ENCODE results near the gene ZNF358. TPM values are rescaled to one million over a fixed set of nuclear protein-coding genes. Genes with fewer than 3 reads are reported as not detected.

The ZNF358 gene
- total and polyA plus RNA-seq, 11 donors, result 49.3 to 159 (median 74.4) TPM

DNA sequence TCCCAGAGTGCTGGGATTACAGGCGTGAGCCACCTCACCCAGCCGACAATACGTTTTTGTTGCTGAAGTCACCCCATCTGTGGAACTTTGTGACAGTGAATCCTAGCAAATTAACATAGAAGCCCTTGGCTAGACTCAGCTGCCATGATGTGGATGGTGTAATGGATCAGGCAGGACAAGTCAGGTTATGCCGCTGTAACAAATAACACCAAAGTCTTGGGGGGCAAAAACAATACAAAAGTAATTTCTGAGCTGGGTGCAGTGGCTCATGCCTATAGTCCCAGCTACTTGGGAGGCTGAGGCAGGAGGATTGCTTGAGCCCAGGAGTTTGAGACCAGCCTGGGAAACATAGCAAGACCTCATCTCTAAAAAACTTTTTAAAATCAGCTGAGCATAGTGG lies 49.0 kb downstream of the ZNF358 start:
- ATAC-seq (no peak), DNase-seq (no peak)
- TF ChIP-seq, protein P1, sequence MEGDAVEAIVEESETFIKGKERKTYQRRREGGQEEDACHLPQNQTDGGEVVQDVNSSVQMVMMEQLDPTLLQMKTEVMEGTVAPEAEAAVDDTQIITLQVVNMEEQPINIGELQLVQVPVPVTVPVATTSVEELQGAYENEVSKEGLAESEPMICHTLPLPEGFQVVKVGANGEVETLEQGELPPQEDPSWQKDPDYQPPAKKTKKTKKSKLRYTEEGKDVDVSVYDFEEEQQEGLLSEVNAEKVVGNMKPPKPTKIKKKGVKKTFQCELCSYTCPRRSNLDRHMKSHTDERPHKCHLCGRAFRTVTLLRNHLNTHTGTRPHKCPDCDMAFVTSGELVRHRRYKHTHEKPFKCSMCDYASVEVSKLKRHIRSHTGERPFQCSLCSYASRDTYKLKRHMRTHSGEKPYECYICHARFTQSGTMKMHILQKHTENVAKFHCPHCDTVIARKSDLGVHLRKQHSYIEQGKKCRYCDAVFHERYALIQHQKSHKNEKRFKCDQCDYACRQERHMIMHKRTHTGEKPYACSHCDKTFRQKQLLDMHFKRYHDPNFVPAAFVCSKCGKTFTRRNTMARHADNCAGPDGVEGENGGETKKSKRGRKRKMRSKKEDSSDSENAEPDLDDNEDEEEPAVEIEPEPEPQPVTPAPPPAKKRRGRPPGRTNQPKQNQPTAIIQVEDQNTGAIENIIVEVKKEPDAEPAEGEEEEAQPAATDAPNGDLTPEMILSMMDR (IDR thresholded peaks at IDR 0.05), result no peak
- TF ChIP-seq POLR2A (IDR thresholded peaks at IDR 0.05), result no peak
- no peaks in the 10 kb centered on the region for H3K27me3 ChIP-seq
- H3K4me1 ChIP-seq, result no peaks in the 10 kb centered on the region
- no peak overlapping the region for H3K4me3 ChIP-seq
- 93 to 98% (median 96%) methylated on average over 4 of the region's 4 CpGs for WGBS, 4 donors
- intact Hi-C loops (cut with DNase I), result loop anchor here in 9 of 10 donors (5.0 to 10.0 kb wide), 6 partner anchors 100 to 240 kb away; partner anchors contain the start of genes TRAPPC5 (in 4 of the 9), MCEMP1 (in 2 of the 9) and RETN (in 1 of the 9)
- peaks cover 0 to 5% (median 0%) of the 10 kb centered on the region in 12 donors for H3K9me3 ChIP-seq
- H3K27ac ChIP-seq, result no peak overlapping the region
- peaks cover 0 to 25% (median 13%) of the 10 kb centered on the region in 9 donors for H3K36me3 ChIP-seq

DNA sequence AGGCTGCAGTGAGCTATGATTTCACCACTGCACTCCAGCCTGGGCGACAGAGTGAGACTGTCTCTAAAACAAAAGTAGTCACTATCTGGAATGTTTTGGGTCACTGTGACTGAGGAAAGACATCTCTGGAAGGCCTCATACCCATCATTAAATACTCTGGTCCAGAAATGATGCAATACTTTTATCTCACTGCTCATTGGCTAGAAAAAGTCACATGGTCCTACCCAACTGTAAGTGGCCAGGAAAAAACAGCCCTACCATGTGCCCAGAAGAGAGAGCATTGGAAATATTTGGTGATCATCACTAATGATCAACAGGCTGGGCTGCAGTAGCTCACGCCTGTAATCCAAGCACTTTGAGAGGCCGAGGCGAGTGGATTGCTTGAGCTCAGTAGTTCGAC lies 49.4 kb downstream of the ZNF358 start:
- H3K4me3 ChIP-seq, result no peak overlapping the region
- no peaks in the 10 kb centered on the region for H3K27me3 ChIP-seq
- no peak for TF ChIP-seq POLR2A (IDR thresholded peaks at IDR 0.05)
- TF ChIP-seq, protein P1 (IDR thresholded peaks at IDR 0.05), result no peak
- H3K9me3 ChIP-seq, result peaks cover 0 to 2% (median 0%) of the 10 kb centered on the region in 12 donors
- DNase-seq (no peak), ATAC-seq (no peak)
- peaks cover 0 to 21% (median 9%) of the 10 kb centered on the region in 9 donors for H3K36me3 ChIP-seq
- no peak overlapping the region for H3K27ac ChIP-seq
- 71 to 95% (median 91%) methylated on average over 5 of the region's 5 CpGs for WGBS, 4 donors
- H3K4me1 ChIP-seq, result no peaks in the 10 kb centered on the region
- intact Hi-C loops (cut with DNase I), result loop anchor here in 9 of 10 donors (5.0 to 10.0 kb wide), 6 partner anchors 99 to 239 kb away; partner anchors contain the start of genes TRAPPC5 (in 4 of the 9), MCEMP1 (in 2 of the 9) and RETN (in 1 of the 9)

Other genes starting within 250 kb of the ZNF358 start
- gene INSR, start 221.7 kb upstream of the ZNF358 start, total RNA-seq, result 100 to 1,000 TPM in 5 of 9 donors, 10 to 100 TPM in 4; 73.7 to 221 (median 103) TPM
- 10 to 100 TPM; 28.7 to 40.5 TPM for gene INSR, start 221.7 kb upstream of the ZNF358 start, polyA plus RNA-seq
- 10 to 100 TPM in 3 of 9 donors, 1 to 10 TPM in 6; 6.5 to 15.1 (median 9.1) TPM for gene ARHGEF18, start 167.2 kb upstream of the ZNF358 start, total RNA-seq
- 10 to 100 TPM in 1 of 2 donors, 1 to 10 TPM in 1; 4.1 to 13.3 TPM for gene ARHGEF18, start 167.2 kb upstream of the ZNF358 start, polyA plus RNA-seq
- gene PEX11G, start 27.1 kb upstream of the ZNF358 start, total RNA-seq, result 1 to 10 TPM in 8 of 9 donors, under 1 TPM in 1; 0.93 to 2.9 (median 1.5) TPM
- gene PEX11G, start 27.1 kb upstream of the ZNF358 start, polyA plus RNA-seq, result 1 to 10 TPM in 1 of 2 donors, under 1 TPM in 1; 0.55 to 3.4 TPM
- 10 to 100 TPM; 12.1 to 49.7 (median 14.9) TPM for gene MCOLN1, start 6.5 kb downstream of the ZNF358 start, total RNA-seq
- gene MCOLN1, start 6.5 kb downstream of the ZNF358 start, polyA plus RNA-seq, result 10 to 100 TPM; 24.6 to 25.2 TPM
- 100 to 1,000 TPM in 1 of 9 donors, 10 to 100 TPM in 8; 41.4 to 105 (median 49.9) TPM for gene PNPLA6, start 19.6 kb downstream of the ZNF358 start, total RNA-seq
- gene PNPLA6, start 19.6 kb downstream of the ZNF358 start, polyA plus RNA-seq, result 10 to 100 TPM; 35.6 to 51.1 TPM
- gene CAMSAP3, start 79.8 kb downstream of the ZNF358 start, total RNA-seq, result 1 to 10 TPM in 3 of 9 donors, under 1 TPM in 6; 0.25 to 3.7 (median 0.83) TPM
- gene CAMSAP3, start 79.8 kb downstream of the ZNF358 start, polyA plus RNA-seq, result under 1 TPM; 0.04 to 0.34 TPM
- 10 to 100 TPM; 16.3 to 36.2 (median 23.6) TPM for gene XAB2, start 113.4 kb downstream of the ZNF358 start, total RNA-seq
- 10 to 100 TPM; 19.9 to 25.0 TPM for gene XAB2, start 113.4 kb downstream of the ZNF358 start, polyA plus RNA-seq
- gene PET100, start 113.7 kb downstream of the ZNF358 start, total RNA-seq, result 100 to 1,000 TPM in 7 of 9 donors, 10 to 100 TPM in 2; 22.3 to 185 (median 136) TPM
- gene PET100, start 113.7 kb downstream of the ZNF358 start, polyA plus RNA-seq, result 100 to 1,000 TPM in 1 of 2 donors, 10 to 100 TPM in 1; 55.4 to 405 TPM
- gene PCP2, start 117.6 kb downstream of the ZNF358 start, total RNA-seq, result 1 to 10 TPM in 7 of 9 donors, under 1 TPM in 2; 0.54 to 3.0 (median 1.3) TPM
- under 1 TPM; 0.62 to 0.65 TPM for gene PCP2, start 117.6 kb downstream of the ZNF358 start, polyA plus RNA-seq
- 10 to 100 TPM in 2 of 9 donors, 1 to 10 TPM in 7; 1.2 to 46.7 (median 4.7) TPM for gene STXBP2, start 121.0 kb downstream of the ZNF358 start, total RNA-seq
- 1 to 10 TPM; 4.2 to 6.7 TPM for gene STXBP2, start 121.0 kb downstream of the ZNF358 start, polyA plus RNA-seq
- 1 to 10 TPM in 1 of 9 donors, not detected in 8; 2.6 TPM for gene RETN, start 152.9 kb downstream of the ZNF358 start, total RNA-seq
- gene RETN, start 152.9 kb downstream of the ZNF358 start, polyA plus RNA-seq, result 1 to 10 TPM; 4.8 to 9.2 TPM
- gene MCEMP1, start 161.0 kb downstream of the ZNF358 start, total RNA-seq, result 1 to 10 TPM in 1 of 9 donors, under 1 TPM in 5, not detected in 3; 0.16 to 1.4 (median 0.54) TPM
- 1 to 10 TPM in 1 of 2 donors, under 1 TPM in 1; 0.34 to 1.1 TPM for gene MCEMP1, start 161.0 kb downstream of the ZNF358 start, polyA plus RNA-seq
- 100 to 1,000 TPM in 4 of 9 donors, 10 to 100 TPM in 5; 65.9 to 124 (median 96.9) TPM for gene TRAPPC5, start 164.7 kb downstream of the ZNF358 start, total RNA-seq
- gene TRAPPC5, start 164.7 kb downstream of the ZNF358 start, polyA plus RNA-seq, result 100 to 1,000 TPM in 1 of 2 donors, 10 to 100 TPM in 1; 60.1 to 170 TPM
- 1 to 10 TPM in 1 of 9 donors, under 1 TPM in 2, not detected in 6; 0.23 to 1.5 (median 0.54) TPM for gene FCER2, start 186.0 kb downstream of the ZNF358 start, total RNA-seq
- gene FCER2, start 186.0 kb downstream of the ZNF358 start, polyA plus RNA-seq, result under 1 TPM; 0.06 to 0.15 TPM
- gene CLEC4G, start 216.0 kb downstream of the ZNF358 start, total RNA-seq, result 1 to 10 TPM in 4 of 9 donors, under 1 TPM in 4, not detected in 1; 0.29 to 6.4 (median 1.1) TPM
- under 1 TPM; 0.22 to 0.38 TPM for gene CLEC4G, start 216.0 kb downstream of the ZNF358 start, polyA plus RNA-seq
- 10 to 100 TPM in 2 of 9 donors, 1 to 10 TPM in 7; 1.3 to 56.2 (median 5.4) TPM for gene CD209, start 231.4 kb downstream of the ZNF358 start, total RNA-seq
- under 1 TPM; 0.53 to 0.75 TPM for gene CD209, start 231.4 kb downstream of the ZNF358 start, polyA plus RNA-seq
- not detected for gene CLEC4M, start 247.1 kb downstream of the ZNF358 start, total RNA-seq
- gene CLEC4M, start 247.1 kb downstream of the ZNF358 start, polyA plus RNA-seq, result not detected